Measurements from ENCODE around the gene SLAIN2.

The SLAIN2 gene

GRCh38 chr4:48369248-48369647 is 27.9 kb downstream of the SLAIN2 start:
- Histone ChIP-seq H3K9ac (ENCODE audit: insufficient read length, low read depth) (no peak overlapping the region), H3K4me3 (ENCODE audit: insufficient read length, low read depth) (no peak overlapping the region), H3K36me3 (ENCODE audit: insufficient read depth, insufficient read length, low read length) (no peaks in the 10 kb centered on the region), H3K9me3 (ENCODE audit: insufficient read depth, low read length) (no peaks in the 10 kb centered on the region), H3K27me3 (ENCODE audit: insufficient read depth, insufficient read length) (no peaks in the 10 kb centered on the region), H3K4me1 (ENCODE audit: insufficient read depth, insufficient read length) (no peaks in the 10 kb centered on the region)
- TF ChIP-seq ZNF274 (IDR thresholded peaks at IDR 0.05; ENCODE audit: low read depth, low read length) (no peak), YY1 (IDR thresholded peaks at IDR 0.05; ENCODE audit: insufficient read depth, insufficient read length) (no peak), SUZ12 (IDR thresholded peaks at IDR 0.05; ENCODE audit: extremely low read depth, insufficient read depth, insufficient read length) (no peak)
- no peak for DNase-seq (ENCODE audit: low read depth, low spot score)

DNA sequence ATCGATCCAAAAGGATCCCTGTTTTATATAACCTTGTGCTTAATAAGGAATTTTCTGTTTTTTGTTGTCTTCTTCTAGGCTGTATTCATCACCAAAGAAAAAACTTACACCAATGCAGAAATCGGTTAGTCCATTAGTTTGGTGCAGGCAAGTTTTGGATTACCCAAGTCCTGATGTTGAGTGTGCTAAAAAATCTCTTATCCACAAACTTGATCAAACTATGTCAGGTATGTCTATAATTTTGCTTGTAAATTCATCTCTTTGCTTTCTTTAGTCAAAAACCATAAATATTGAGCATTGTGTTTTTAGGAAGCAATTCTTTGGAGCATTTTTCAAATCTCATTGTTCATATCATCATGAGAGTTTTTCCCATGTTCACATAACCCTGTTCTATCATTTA is 28.4 kb downstream of the SLAIN2 start:
- H3K9me3 ChIP-seq (ENCODE audit: insufficient read depth, low read length), result no peaks in the 10 kb centered on the region
- no peak overlapping the region for H3K4me3 ChIP-seq (ENCODE audit: insufficient read length, low read depth)
- H3K36me3 ChIP-seq (ENCODE audit: insufficient read depth, insufficient read length, low read length), result no peaks in the 10 kb centered on the region
- H3K9ac ChIP-seq (ENCODE audit: insufficient read length, low read depth), result no peak overlapping the region
- no peaks in the 10 kb centered on the region for H3K4me1 ChIP-seq (ENCODE audit: insufficient read depth, insufficient read length)
- no peaks in the 10 kb centered on the region for H3K27me3 ChIP-seq (ENCODE audit: insufficient read depth, insufficient read length)
- no peak for DNase-seq (ENCODE audit: low read depth, low spot score)
- no peak for TF ChIP-seq ZNF274 (IDR thresholded peaks at IDR 0.05; ENCODE audit: low read depth, low read length)
- TF ChIP-seq SUZ12 (IDR thresholded peaks at IDR 0.05; ENCODE audit: extremely low read depth, insufficient read depth, insufficient read length), result no peak
- no peak for TF ChIP-seq YY1 (IDR thresholded peaks at IDR 0.05; ENCODE audit: insufficient read depth, insufficient read length)

- H3K4me1 ChIP-seq (ENCODE audit: insufficient read depth, insufficient read length), result no peaks in the 10 kb centered on the region
- H3K36me3 ChIP-seq (ENCODE audit: insufficient read depth, insufficient read length, low read length), result no peaks in the 10 kb centered on the region
- no peak overlapping the region for H3K4me3 ChIP-seq (ENCODE audit: insufficient read length, low read depth)
- no peak for DNase-seq (ENCODE audit: low read depth, low spot score)
- TF ChIP-seq ZNF274 (IDR thresholded peaks at IDR 0.05; ENCODE audit: low read depth, low read length), result no peak
- TF ChIP-seq YY1 (IDR thresholded peaks at IDR 0.05; ENCODE audit: insufficient read depth, insufficient read length), result no peak
- no peak for TF ChIP-seq SUZ12 (IDR thresholded peaks at IDR 0.05; ENCODE audit: extremely low read depth, insufficient read depth, insufficient read length)
- no peaks in the 10 kb centered on the region for H3K27me3 ChIP-seq (ENCODE audit: insufficient read depth, insufficient read length)
- H3K9ac ChIP-seq (ENCODE audit: insufficient read length, low read depth), result no peak overlapping the region
- no peaks in the 10 kb centered on the region for H3K9me3 ChIP-seq (ENCODE audit: insufficient read depth, low read length)
Observed at GRCh38 chr4:48370260-48371134, 29.2 kb downstream of the SLAIN2 start.

DNA sequence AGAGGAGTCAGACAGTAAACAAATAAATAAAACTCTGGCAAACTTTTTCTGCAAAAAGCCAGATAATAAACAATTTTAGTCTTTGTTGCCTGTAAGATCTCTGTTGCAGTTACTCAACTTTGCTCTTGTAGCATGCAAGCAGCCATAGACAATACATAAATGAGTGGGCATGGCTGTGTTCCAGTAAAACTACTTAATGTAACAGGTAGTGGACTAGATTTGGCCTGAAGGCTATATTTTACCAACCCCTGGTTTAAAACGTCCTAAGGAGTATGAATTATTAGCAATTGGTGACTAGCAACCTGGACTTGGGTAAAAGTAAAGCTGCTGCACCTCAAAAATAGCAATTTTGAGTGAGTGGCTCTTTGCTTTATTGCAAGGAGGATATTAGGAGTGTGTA is 30.9 kb downstream of the SLAIN2 start:
- H3K9ac ChIP-seq (ENCODE audit: insufficient read length, low read depth), result no peak overlapping the region
- no peaks in the 10 kb centered on the region for H3K9me3 ChIP-seq (ENCODE audit: insufficient read depth, low read length)
- no peak overlapping the region for H3K4me3 ChIP-seq (ENCODE audit: insufficient read length, low read depth)
- no peak for DNase-seq (ENCODE audit: low read depth, low spot score)
- H3K36me3 ChIP-seq (ENCODE audit: insufficient read depth, insufficient read length, low read length), result no peaks in the 10 kb centered on the region
- H3K4me1 ChIP-seq (ENCODE audit: insufficient read depth, insufficient read length), result no peaks in the 10 kb centered on the region
- TF ChIP-seq SUZ12 (IDR thresholded peaks at IDR 0.05; ENCODE audit: extremely low read depth, insufficient read depth, insufficient read length), result no peak
- no peak for TF ChIP-seq YY1 (IDR thresholded peaks at IDR 0.05; ENCODE audit: insufficient read depth, insufficient read length)
- TF ChIP-seq ZNF274 (IDR thresholded peaks at IDR 0.05; ENCODE audit: low read depth, low read length), result no peak
- no peaks in the 10 kb centered on the region for H3K27me3 ChIP-seq (ENCODE audit: insufficient read depth, insufficient read length)

DNA sequence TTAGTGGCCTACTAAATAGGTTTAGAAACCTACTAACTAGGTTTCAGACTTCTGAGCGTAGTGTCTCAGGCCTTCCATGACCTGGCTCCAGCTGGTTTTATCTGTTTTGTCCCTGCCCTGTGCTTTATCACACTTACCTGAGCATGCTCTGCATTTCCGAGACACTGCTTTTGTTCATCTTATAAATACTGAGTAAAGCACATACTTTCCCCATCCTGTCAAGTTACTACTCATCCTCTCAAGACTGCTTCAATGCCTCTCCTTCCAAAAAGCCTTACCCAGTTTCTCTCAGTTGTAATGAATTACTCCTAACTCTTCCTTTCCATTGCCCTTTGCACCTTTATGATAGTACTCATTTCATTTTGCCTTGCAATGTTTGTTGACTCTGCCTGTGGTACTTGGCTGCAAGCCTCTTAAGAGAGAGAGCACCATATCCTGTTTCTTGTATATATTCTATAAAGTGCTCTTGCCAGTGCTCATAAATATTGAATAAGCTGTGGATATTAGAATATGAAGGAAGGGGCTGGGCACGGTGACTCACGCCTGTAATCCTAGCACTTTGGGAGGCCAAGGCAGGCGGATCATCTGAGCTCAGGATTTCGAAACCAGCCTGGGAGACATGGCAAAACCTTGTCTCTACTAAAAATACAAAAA is 34.4 kb downstream of the SLAIN2 start:
- no peaks in the 10 kb centered on the region for H3K4me1 ChIP-seq (ENCODE audit: insufficient read depth, insufficient read length)
- TF ChIP-seq YY1 (IDR thresholded peaks at IDR 0.05; ENCODE audit: insufficient read depth, insufficient read length), result no peak
- no peak for TF ChIP-seq ZNF274 (IDR thresholded peaks at IDR 0.05; ENCODE audit: low read depth, low read length)
- TF ChIP-seq SUZ12 (IDR thresholded peaks at IDR 0.05; ENCODE audit: extremely low read depth, insufficient read depth, insufficient read length), result no peak
- H3K9ac ChIP-seq (ENCODE audit: insufficient read length, low read depth), result no peak overlapping the region
- H3K9me3 ChIP-seq (ENCODE audit: insufficient read depth, low read length), result no peaks in the 10 kb centered on the region
- no peak overlapping the region for H3K4me3 ChIP-seq (ENCODE audit: insufficient read length, low read depth)
- no peak for DNase-seq (ENCODE audit: low read depth, low spot score)
- H3K27me3 ChIP-seq (ENCODE audit: insufficient read depth, insufficient read length), result no peaks in the 10 kb centered on the region
- H3K36me3 ChIP-seq (ENCODE audit: insufficient read depth, insufficient read length, low read length), result peaks cover 12% of the 10 kb centered on the region

GRCh38 chr4:48379587-48380180 is 38.4 kb downstream of the SLAIN2 start:
- no peak for TF ChIP-seq YY1 (IDR thresholded peaks at IDR 0.05; ENCODE audit: insufficient read depth, insufficient read length)
- no peak for TF ChIP-seq SUZ12 (IDR thresholded peaks at IDR 0.05; ENCODE audit: extremely low read depth, insufficient read depth, insufficient read length)
- TF ChIP-seq ZNF274 (IDR thresholded peaks at IDR 0.05; ENCODE audit: low read depth, low read length), result no peak
- Histone ChIP-seq H3K4me1 (ENCODE audit: insufficient read depth, insufficient read length) (no peaks in the 10 kb centered on the region), H3K4me3 (ENCODE audit: insufficient read length, low read depth) (no peak overlapping the region), H3K9me3 (ENCODE audit: insufficient read depth, low read length) (no peaks in the 10 kb centered on the region), H3K27me3 (ENCODE audit: insufficient read depth, insufficient read length) (no peaks in the 10 kb centered on the region), H3K9ac (ENCODE audit: insufficient read length, low read depth) (no peak overlapping the region), H3K36me3 (ENCODE audit: insufficient read depth, insufficient read length, low read length) (peaks cover 27% of the 10 kb centered on the region)
- DNase-seq (ENCODE audit: low read depth, low spot score), result no peak

Measured in NT2/D1 (cell line).